Epithelial cell of esophagus (primary cell): Measurements from ENCODE around the gene EHD3.

Source experiments
- DNase-seq: peaks from one replicate; pipeline ENCODE4 v3.0.0; 2010; ENCODE audit warnings: low read depth
- H3K4me3 ChIP-seq: 2 replicates; pipeline ENCODE4 v1.5.1; 2011; ENCODE audit warnings: mild to moderate bottlenecking, low read length, control low read depth
- CTCF ChIP-seq: IDR thresholded peaks from 2 replicates; pipeline ENCODE4 v1.5.1; 2011; ENCODE audit warnings: low read depth, mild to moderate bottlenecking, low read length, control low read depth, inconsistent platforms; ENCODE audit not compliant: insufficient read depth; ENCODE audit errors: missing control alignments

EHD3 gene

GRCh38 chr2:31202041-31202440, 31.9 kb upstream of the EHD3 start:
- no peak overlapping the region for H3K4me3 ChIP-seq
- DNase-seq = no peak
- no peak for TF ChIP-seq CTCF

GRCh38 chr2:31202833-31203232, 31.1 kb upstream of the EHD3 start:
- DNase-seq = no peak
- TF ChIP-seq CTCF = no peak
- no peak overlapping the region for H3K4me3 ChIP-seq

GRCh38 chr2:31203916-31204315, 30.0 kb upstream of the EHD3 start:
- DNase-seq = no peak
- no peak for TF ChIP-seq CTCF
- H3K4me3 ChIP-seq = no peak overlapping the region

GRCh38 chr2:31204783-31205182, 29.2 kb upstream of the EHD3 start:
- no peak for DNase-seq
- no peak for TF ChIP-seq CTCF
- H3K4me3 ChIP-seq = no peak overlapping the region

DNA sequence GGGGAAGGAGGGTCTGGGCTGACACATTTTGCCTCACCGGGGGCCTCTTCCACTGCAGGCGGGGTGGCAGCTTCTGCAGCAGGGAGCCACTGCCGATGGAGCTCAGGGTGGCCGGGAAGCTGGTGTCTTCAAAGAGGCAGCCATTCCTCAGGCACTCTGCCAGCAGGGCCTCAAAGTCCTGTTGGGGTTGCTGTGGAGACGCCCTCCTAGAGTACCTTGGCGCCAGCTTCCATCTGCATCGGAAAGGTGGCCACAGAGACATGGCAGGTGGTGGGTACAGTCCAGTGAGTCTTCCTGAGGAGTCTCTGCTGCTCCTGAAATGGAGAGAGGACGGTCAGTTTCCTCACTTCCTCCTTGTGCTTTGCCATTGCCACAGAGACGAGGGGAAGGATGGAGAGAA, 28.8 kb upstream of the EHD3 start:
- no peak for TF ChIP-seq CTCF
- H3K4me3 ChIP-seq = no peak overlapping the region
- no peak for DNase-seq

DNA sequence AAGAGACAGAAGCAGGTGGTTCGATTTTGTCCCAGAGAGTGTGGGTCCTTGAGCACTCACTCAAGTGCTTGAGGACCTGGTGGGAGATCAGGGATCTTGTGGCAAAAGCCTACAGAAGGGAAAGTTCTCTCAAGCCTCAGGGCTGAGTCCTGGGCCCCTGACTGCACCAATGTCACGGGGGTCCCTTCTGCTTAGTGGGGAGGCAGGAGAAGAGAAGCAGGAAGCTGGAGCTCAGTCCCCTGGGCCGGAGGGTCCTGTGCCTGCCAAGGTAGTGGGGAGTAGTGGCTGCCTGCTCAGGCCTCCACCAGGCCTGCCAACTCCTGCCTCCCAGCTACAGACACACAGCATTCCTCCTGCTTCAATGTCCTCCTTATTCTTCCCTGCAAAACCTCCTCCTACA, 28.3 kb upstream of the EHD3 start:
- DNase-seq = no peak
- H3K4me3 ChIP-seq = no peak overlapping the region
- TF ChIP-seq CTCF = no peak

DNA sequence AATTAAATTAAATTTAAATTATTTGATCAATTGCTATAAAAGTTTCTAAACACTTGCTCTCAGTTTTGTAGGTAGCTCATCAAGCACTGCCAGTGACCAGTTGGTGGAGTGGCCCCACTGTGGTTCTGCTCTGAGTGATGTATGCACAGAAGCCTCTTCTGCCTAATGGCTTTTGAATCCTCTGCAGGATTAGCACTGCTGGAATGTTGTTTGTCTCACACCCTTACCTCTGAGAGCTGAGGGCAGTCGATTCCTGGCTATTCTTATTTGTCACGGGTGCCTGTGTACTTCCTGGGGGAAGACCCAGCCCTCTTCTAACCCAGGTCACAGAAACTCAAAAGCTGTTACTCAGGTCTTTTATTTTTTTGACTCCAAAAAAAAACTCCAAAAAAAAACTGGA, 26.2 kb upstream of the EHD3 start:
- TF ChIP-seq CTCF = no peak
- DNase-seq = peak; percentile 44
- H3K4me3 ChIP-seq = no peak overlapping the region
